HL-60/S4 treated with phorbol 12-myristate 13-acetate at 8.2 ng/mL for 4 days and 3 days (cell line): ENCODE results near the gene SLC9A8.

Experiments
- in situ Hi-C: fragments of 300-500 bp; cut with MboI; formaldehyde crosslinking; loops from 2 replicates; pipeline ENCODE4 v1.15.0; 2022; ENCODE audit warnings: low sequenced_read_pairs

The SLC9A8 gene

DNA sequence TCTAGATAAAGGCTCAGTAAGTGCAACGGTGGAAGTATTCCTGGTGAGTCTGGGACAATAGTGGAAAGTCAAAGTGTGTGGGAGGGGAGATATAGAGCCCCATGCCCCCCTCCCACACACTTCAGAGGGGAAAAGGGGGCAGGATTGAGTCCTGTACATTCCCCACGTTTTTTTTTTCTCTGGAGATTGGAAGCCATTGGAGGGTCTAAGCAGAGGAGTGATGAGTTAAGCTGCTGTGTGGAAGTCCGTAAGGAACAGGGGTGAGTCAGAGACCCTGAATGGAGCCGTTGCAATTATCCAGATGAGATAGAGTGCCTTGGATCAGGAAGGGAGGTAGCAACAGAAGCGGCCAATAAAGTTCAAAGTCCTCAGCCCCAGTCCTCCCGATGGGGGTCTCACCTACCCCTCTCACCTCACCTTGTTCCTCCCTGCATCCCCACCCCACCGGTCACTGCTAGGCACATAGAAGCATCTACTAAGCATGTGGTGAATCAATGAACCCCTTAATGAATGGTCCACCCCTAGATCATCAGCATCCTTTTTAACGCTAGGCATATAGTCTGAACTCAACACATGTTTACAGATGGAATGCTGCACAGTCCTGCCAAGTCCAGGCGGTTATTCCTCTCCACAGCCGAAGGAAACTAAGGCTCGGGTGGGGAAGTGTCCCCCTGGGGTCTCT, 662 bp upstream of the SLC9A8 start:
- in situ Hi-C loops: no loop called here

DNA sequence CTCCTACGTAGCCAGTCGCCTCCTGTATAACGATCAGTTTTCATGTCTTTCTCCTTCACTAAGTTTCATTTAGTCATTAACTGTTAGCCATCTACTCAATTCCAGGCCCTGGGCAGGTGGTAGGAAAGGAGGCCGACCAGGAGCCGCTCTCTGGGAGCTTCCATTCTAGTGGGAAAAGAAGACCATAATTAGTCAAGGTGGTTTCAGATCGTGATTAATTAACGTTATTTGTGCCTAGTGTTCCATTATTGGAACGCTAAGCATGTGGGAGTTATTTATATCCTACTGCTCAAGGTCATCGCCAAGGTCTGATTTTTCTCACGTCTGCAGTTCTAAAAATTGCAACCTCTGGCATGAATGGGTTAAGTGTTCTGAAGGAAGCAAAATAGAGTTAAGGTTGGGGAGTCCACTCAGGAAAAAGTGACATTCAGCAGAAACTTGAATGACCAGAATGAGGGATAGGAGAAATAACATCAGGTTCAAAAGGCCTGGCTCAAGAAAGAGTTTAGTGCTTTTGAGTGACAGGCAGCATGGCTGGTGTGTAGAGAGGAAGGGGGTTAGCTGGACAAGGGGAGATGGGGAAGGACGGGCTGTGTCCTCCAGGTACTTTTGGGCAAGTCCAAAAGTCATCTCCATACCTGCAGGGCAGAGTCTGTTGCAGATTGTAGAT, 812 bp downstream of the SLC9A8 start:
- in situ Hi-C loops: no loop called here

DNA sequence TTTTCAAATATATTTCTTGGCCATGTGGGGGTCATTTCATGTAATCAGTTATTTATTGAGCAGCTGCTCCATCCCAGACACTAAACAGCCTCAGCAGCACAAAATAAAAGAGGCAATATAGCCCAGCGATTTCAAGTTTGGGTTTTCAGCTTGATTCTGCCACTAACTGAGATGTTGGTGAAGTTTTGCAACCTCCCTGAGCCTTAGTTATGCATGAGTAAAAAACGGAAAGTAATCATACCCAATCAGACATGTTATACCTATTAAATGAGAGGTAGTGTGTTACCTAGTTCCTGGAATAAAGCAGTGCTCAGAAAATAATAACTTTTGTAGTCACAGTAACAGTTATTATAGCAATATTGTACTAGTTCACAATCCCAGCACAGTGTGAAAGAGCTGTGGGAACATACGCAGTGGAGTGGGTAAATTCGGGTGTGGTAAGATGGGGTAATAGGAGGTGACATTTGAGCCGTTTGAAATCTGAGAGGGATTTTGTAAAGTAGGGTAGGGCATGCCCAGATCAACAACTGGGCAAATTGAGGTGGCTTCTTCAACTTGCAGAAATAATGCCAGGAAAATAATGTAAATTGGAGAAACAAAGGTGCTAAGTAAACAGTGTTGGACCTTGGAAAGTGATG, 1.5 kb downstream of the SLC9A8 start:
- in situ Hi-C loops: no loop called here

DNA sequence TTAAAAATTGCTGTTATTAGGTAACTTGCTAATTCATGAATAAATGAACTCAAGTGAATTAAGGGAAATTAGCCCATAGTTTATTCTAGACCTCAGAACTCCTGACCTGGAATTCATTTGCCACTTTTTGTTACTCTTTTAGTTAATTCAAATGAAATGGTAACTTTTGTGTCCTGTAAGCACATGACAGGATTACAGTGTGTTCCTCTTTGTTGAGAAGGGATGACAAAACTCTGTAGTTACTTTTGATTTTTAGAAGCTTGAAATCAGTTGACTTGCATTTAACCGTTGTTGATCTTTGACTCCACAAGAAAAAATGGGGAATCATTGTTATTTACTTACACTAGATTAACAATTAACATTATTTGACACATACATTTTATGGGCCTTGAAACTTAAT, 6.2 kb downstream of the SLC9A8 start:
- in situ Hi-C loops: no loop called here

DNA sequence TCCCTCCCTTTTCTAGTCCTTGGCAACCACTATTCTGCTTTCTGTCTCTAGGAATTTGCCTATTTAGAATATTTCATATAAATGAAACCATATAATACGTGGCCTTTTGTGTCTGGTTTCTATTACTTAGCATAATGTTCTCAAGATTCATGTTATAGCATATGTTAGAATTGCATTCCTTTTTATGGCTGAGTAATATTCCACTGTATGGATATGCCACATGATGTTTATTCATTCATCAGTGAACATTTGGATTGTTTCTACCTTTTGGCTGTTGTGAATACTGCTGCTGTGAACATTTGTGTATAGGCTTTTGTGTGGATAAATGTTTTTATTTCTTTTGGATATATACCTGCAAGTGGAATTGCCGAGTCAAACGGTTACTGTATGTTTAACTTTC, 7.1 kb downstream of the SLC9A8 start:
- in situ Hi-C loops: no loop called here

DNA sequence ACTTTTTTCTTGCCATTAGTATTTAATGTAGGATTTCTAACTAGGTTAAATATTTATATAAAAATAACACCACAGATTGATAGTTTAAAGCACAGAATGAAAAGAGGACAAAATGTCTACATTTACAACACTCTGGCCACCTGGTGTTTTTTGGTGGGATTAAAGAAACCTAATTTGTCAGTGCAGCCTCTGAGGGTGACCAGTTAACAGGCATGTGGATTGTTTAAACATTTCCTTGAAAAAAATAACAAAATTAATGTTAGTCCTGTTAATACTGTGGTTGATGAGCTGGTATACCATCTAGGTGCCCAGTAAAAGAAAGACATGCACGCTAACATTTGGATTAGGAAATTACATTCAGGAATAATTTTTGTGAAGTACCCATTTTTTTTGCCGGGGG, 8.8 kb downstream of the SLC9A8 start:
- in situ Hi-C loops: no loop called here

DNA sequence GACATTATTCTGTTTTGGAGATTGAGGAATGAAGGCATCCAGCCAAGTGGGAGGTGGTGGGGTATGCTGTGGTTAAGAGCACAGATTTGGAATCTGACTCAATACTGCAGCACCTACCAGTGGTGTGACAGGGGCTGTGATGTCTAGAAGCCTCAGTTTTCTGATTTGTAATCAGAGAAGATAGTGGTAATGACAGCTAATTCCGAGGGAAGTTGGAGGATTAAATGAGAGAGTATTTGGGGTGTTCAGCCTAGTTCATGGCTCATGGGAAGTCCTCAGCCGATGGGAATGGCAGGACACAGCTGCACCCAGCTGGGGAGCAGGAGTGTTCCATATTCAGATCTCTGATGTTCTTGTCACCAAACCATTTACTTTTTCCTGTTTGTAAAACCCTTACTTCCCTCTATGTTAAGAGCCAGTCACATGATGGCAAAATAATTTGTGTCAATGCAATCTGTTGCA, 9.3 kb downstream of the SLC9A8 start:
- in situ Hi-C loops: no loop called here

DNA sequence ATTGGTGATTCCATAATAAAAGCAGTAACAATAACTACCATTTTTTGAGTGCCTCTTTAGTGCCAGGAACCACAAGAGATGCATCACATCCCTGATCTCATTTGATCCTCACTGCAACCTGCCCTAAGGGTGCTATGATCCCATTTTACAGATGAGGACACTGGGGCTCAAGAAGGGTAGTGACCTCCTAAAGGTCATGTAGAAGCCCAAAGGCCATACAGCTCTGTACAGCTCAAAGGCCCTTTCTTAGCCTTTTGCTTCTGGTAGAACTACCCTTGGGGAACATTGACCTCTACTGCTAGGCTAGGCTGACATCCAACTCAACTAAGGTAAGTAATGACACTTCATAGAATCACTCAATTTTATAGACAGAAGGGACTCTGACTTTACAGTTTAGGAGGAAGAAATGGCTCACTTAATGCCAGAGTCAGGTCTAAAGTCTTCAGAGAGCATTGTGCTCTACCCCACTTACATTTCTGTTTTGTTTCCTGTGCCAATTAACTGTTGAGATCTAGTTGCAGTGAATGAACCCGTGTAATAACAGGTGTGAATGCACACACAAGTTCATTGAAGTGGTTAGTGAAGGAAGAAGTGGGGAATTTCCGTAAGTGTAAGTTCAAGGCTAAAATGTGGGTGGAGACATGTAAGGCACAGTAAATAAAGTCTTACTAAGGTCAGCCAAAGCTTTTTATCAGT, 10.7 kb downstream of the SLC9A8 start:
- in situ Hi-C loops: no loop called here

DNA sequence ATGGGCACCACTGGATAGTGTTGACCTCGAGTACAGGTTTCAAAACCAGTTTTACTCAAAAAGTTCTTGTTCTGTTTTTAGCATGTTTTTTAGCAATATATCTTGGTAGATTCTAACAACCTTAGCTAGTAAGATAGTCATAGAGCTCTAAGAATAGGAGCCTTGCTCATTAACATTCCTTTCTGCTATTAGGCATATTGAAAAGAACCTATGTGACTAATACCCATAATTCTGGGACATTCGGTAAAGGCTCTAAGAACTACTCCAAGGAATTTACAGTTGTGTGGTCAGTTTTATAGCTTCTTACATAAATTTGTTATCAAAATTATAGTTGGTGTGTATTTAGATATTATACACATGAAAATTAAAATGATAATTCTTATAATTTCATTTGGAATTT, 11.6 kb downstream of the SLC9A8 start:
- in situ Hi-C loops: no loop called here

DNA sequence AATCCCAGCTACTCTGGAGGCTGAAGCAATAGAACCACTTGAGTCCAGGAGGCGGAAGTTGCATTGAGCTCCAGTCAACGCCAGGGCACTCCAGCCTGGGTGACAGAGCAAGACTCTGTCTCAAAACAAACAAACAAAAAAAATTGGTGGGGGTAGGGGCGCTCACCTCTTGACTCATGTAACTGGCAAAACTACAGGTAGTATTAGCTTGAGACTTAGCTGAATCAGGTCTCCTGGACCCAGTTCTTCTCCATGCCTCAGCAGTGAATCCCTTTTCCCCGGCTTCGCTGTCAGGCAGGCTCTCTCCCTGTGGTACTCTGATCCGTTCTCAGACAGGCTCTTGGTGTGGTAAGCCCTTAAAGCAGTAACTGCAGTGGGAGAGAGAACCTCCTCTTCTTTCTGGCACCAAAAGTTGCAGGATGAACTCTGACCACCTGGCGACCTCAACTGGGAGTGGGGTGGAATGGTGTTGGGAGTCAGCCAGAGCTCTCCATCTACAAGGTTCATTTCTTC, 12.9 kb downstream of the SLC9A8 start:
- in situ Hi-C loops: no loop called here

DNA sequence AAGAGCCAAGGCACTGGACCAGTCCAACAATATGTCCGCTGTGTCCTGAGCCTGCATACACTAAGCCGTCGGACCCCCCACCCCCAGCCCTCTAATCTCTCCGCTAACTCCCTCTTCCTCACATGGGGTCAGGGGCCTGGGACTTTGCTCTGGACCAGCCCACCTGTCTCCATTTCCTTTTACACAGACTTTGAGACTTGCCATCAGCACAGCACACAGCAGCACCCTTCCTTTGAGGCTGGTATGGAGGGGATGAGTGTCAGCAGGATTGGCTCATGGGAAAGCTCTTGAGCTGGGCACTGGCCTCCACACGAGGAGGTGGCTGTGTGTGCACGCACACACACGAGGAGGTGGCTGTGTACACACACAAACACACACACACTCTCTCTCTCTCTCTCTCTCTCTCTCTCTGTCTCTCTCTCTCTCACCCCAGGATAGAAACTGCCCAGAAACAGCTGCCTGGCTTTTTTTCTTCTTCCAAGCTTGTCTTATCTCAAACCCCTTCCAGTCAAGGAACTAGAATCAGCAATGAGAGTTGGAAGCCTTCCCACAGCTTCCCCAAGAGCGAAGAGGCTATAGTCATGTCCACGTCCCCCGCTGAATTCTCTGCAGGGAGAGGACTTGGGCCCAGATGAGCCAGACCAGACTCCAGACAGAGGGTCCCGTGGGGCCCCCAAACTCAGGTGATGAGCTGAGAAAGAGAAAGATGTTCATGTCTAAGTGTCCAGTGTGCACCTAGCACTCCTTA, 18.6 kb downstream of the SLC9A8 start:
- in situ Hi-C loops: no loop called here

DNA sequence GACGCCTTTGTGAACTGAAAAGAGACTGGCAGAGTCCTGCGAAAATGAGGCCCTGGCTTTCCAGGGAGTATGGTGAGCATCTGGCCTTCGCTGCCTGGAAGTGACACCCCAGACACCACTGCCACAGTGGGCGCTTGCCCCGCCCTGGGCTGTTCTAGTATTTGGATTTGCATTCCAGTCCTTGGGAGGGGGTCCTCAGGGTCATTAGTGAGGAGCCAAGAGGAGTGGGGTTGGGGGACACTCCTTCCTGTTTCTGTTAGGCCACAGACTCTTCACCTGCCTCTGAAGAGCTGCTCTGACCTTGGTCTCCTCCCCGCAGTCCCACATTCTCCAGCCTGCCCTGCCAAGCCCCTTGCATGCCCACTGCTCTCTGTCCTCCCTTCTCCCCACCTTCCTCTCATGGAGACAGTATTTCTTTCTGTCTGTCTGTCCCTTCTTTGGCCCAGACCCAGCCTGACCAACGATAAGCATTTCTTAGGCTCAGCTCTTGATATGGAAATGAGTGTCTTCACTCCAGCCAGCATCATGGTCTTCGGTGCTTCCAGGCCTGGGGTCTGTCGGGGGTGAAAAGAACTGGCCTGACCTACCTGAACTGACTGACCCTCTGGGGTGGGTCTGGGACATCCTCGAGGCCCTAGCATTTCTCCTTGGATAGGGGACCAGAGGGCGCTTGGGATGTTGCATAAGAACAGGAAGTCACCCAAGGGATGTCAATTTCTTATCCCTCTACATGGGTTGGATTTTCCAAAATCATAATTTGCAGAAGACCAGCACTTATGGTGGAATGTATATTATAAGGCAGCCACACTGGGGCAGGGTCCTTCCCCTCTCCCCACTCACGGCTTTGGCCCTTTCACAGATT, 19.4 kb downstream of the SLC9A8 start:
- in situ Hi-C loops: no loop called here

DNA sequence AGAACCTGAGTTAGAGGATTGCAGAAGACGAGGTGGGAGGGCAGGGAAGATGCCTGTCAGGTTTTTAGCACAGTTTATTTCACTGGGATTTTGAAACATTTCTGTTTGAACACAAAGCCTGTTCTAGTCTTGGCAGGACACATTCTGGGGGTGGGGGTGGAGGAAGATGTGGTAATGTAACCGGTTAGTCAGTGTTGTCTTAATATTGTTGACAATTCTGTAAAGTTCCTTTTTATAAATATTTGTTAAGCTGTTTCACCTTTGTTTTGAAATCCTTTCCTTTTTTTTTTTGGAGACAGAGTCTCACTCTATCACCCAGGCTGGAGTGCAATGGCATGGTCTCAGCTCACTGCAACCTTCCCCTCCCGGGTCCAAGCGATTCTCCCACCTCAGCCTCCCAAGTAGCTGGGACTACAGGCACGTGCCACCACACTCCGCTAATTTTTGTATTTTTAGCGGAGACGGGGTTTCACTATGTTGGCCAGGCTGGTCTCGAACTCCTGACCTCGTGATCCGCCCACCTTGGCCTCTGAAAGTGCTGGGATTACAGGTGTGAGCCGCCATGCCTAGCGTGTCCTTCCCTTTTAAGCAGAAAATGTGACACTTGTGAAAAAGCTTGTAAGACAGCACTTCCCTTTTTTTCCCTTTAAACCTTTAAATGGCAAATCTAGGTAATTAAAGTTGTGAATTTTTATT, 20.2 kb downstream of the SLC9A8 start:
- in situ Hi-C loops: no loop called here

DNA sequence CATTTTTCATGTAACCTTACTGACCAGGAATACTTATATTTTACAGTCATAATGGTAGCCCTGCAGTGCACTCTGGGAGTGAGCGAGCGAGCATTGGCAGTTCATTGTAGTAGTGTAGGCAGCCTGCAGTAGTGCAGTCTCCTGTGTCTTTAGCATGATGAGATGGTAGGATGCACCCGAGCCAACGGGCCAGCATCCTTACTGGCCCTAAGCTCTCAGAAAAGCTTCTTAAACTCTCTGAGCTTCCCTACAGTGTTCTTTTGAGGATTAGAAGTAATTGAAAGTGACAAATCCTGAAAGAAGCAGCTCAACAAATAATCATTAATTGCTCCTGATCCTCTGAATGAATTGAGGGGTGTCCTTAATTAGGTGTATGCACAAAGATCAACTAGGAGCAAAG, 20.9 kb downstream of the SLC9A8 start:
- in situ Hi-C loops: no loop called here

DNA sequence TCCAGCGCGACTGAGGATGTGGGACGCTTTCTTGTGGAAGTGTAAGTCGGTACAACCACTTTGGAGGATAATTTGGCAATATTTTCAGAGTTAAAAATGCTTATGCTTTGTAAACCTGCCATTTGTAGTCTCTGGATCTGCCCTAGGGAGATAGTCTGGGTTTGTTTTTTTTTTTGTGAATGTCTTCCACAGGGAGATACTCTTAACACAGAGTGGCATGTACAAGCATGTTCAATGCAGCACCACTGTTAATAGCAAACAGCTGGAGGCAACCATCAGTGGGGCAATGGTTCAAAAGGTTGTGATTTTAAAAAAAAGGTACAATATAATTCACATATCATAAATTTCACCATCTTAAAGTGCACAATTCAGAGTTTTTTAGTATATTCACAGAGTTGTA, 22.4 kb downstream of the SLC9A8 start:
- in situ Hi-C loops: no loop called here

DNA sequence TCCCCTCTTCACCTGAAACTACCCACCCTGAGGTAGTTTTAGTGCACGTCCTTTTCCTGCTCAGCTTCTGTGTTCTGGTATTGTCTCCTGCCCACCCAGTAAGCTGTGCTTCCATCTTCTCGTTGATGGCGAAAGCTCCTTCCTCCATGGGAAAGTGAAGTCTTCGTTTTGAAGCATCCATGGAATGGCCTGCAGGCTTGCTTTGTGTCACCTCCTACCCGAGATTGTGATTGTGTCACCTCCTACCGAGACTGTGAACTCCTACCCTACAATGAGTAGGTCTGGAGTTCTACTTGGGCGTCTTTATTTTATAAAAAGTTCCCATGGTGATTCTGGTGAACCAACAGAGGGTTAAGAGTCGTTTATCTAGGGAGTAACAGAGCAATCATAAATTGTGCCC, 25.9 kb downstream of the SLC9A8 start:
- in situ Hi-C loops: no loop called here

DNA sequence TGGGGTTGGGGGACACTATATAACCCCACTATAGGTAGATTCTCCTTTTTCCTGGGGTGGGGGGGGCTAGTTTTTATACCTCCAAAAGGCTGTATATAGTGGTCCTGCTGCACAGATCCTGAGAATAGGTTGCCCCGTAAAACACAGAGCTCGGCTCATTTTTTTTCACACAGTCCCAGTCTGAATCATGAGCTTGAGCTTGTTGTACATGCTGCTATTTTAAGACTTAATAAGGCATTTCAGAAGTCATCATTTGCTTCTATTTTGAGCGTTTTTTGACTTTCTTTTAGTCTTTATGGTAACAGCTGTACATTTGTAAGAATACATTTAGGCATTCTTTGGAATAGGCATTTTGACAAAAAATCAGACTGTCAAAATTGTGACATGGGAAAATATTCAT, 30.5 kb downstream of the SLC9A8 start:
- in situ Hi-C loops: no loop called here

DNA sequence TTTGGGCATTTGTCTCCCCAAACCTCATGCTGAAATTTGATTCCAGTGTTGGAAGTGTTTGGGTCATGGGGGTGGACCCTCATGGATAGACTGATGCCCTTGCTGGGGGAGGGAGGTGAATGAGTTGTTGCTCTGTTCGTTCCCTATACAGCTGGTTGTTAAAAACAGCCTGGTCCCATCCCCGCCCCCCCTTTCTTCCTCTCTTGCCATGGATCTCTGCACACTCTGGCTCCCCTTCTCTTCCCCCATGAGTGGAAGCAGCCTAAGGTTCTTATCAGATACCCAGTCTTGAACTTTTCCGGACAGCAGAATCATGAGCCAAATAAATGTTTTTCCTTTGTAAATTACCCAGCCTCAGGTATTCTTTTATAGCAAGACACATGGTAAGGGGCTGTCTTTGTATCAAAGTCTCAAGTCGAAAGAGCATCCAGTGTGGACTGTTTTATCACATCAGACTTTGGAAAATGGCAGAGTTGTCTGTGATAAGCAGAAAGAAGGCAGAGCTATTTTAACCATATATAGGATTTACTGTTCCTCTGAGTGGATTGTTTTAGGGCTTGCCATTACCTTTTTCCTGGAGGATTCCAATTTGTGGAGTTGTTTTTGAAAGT, 31.2 kb downstream of the SLC9A8 start:
- in situ Hi-C loops: no loop called here

DNA sequence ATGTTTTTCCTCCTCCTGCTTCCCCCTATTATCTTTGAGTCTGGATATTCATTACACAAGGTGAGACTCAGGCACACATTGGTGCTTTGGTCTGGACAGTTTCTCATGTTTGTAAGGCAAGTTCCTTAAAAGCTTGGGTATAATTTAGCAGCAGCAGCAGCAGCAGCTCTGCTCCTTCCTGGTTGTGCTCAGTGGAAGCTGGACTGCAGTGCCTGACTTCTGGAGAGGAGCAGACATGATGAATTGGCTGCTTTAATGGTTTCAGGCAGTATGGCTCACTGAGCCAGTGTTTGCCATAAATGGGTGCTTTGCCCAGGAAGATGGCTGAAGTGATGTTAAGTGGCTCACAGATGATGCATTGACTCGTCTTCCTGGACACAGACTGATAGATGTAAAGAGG, 32.4 kb downstream of the SLC9A8 start:
- in situ Hi-C loops: no loop called here
